HG03521 (cell line): ENCODE results near the gene PRC1.
A peak's percentile ranks its signal among the peaks of the same experiment; 100 is the strongest.

Experiments used
- ATAC-seq: cut with Tn5 transposase; IDR thresholded peaks from one replicate; pipeline ENCODE4 v1.9.1; 2021; ENCODE audit warnings: mild to moderate bottlenecking, moderate library complexity; ENCODE audit not compliant: unreplicated experiment

PRC1 gene

GRCh38 chr15:90989040-90989768, 5.1 kb downstream of the PRC1 start:
- no peak for ATAC-seq

GRCh38 chr15:90988296-90988695, 6.0 kb downstream of the PRC1 start:
- ATAC-seq = no peak

- ATAC-seq = no peak
Measured at GRCh38 chr15:90987561-90988141, 6.7 kb downstream of the PRC1 start.

GRCh38 chr15:90986790-90987507, 7.4 kb downstream of the PRC1 start:
- ATAC-seq = peak; percentile 40

GRCh38 chr15:90982135-90982534, 12.2 kb downstream of the PRC1 start:
- ATAC-seq = no peak

- ATAC-seq = peak; percentile 67
Measured at GRCh38 chr15:90981681-90982080, 12.7 kb downstream of the PRC1 start.

- ATAC-seq = no peak
Measured at GRCh38 chr15:90979582-90979981, 14.8 kb downstream of the PRC1 start.

- ATAC-seq = no peak
Measured at GRCh38 chr15:90974216-90974615, 20.1 kb downstream of the PRC1 start.

GRCh38 chr15:90972133-90972532, 22.2 kb downstream of the PRC1 start:
- ATAC-seq = no peak

- no peak for ATAC-seq
Measured at GRCh38 chr15:90970274-90970673, 24.1 kb downstream of the PRC1 start.

GRCh38 chr15:90968434-90968833, 25.9 kb downstream of the PRC1 start:
- no peak for ATAC-seq

GRCh38 chr15:90967206-90967605, 27.1 kb downstream of the PRC1 start:
- ATAC-seq = no peak

GRCh38 chr15:90966262-90966661, 28.1 kb downstream of the PRC1 start:
- ATAC-seq = no peak

- no peak for ATAC-seq
Measured at GRCh38 chr15:90962021-90962420, 32.3 kb downstream of the PRC1 start.

- no peak for ATAC-seq
Measured at GRCh38 chr15:90960298-90961091, 33.8 kb downstream of the PRC1 start.

- ATAC-seq = no peak
Measured at GRCh38 chr15:90959894-90960293, 34.4 kb downstream of the PRC1 start.

- ATAC-seq = no peak
Measured at GRCh38 chr15:90959028-90959595, 35.2 kb downstream of the PRC1 start.

- ATAC-seq = no peak
Measured at GRCh38 chr15:90957791-90958190, 36.5 kb downstream of the PRC1 start.

- ATAC-seq = no peak
Measured at GRCh38 chr15:90957031-90957790, 37.1 kb downstream of the PRC1 start.
